Calu3 (cell line): ENCODE measurements around the gene PDE5A. TPM values are rescaled to one million over a fixed set of nuclear protein-coding genes. Genes with fewer than 3 reads are reported as not detected.

Source experiments
- BruUV-seq: library from RNA; stranded (reverse); fragments of 400-500 nt; replicated peaks from 2 replicates; lab custom pipeline; 2021; lab: Mats Ljungman, UMichigan
- CTCF ChIA-PET: fragments of 300-600 bp; sonication (Branson Sonifier 250); formaldehyde crosslinking; loops from one replicate; lab custom pipeline; 2022; ENCODE audit warnings: antibody characterized with exemption; lab: Charles Lee
- DNase-seq: peaks from one replicate; pipeline ENCODE4 v3.0.0; 2022
- H3K27ac Mint-ChIP-seq: one replicate; pipeline ENCODE4 v1.8.0; 2022; ENCODE audit warnings: mixed read lengths; ENCODE audit not compliant: unreplicated experiment
- H3K27me3 Mint-ChIP-seq: one replicate; pipeline ENCODE4 v1.8.0; 2022; ENCODE audit warnings: mixed read lengths; ENCODE audit not compliant: unreplicated experiment
- H3K36me3 Mint-ChIP-seq: one replicate; pipeline ENCODE4 v1.8.0; 2022; ENCODE audit warnings: mild to moderate bottlenecking, moderate library complexity, mixed read lengths; ENCODE audit not compliant: insufficient read depth, unreplicated experiment
- H3K4me1 Mint-ChIP-seq: one replicate; pipeline ENCODE4 v1.8.0; 2022; ENCODE audit warnings: mild to moderate bottlenecking, low read depth, mixed read lengths; ENCODE audit not compliant: unreplicated experiment
- H3K4me3 Mint-ChIP-seq: one replicate; pipeline ENCODE4 v1.8.0; 2022; ENCODE audit warnings: mild to moderate bottlenecking, low read depth, moderate library complexity, mixed read lengths; ENCODE audit not compliant: unreplicated experiment
- H3K9me3 Mint-ChIP-seq: one replicate; pipeline ENCODE4 v1.8.0; 2022; ENCODE audit warnings: low read depth, mixed read lengths; ENCODE audit not compliant: unreplicated experiment
- CTCF ChIP-seq: fragments of 200-600 bp; IDR thresholded peaks from one replicate; pipeline ENCODE4 v1.8.0; 2022; ENCODE audit warnings: antibody characterized with exemption; ENCODE audit not compliant: unreplicated experiment
- intact Hi-C: fragments of 100-400 bp; cut with micrococcal nuclease; formaldehyde crosslinking; loops from one replicate; pipeline ENCODE4 v1.10.0; 2022; ENCODE audit not compliant: unreplicated experiment
- total RNA-seq: library from RNA; stranded (reverse); gene quantifications from 2 replicates; pipeline ENCODE4 v1.2.3, GENCODE V29; 2022

PDE5A gene
- total RNA-seq, 1 experiment from 2014 or later, result 41.9 TPM

GRCh38 chr4:119632216-119632615, 3.6 kb upstream of the PDE5A start:
- Mint-ChIP-seq H3K36me3 (peaks cover 18% of the 10 kb centered on the region), H3K27ac (no peak overlapping the region), H3K9me3 (no peaks in the 10 kb centered on the region), H3K4me1 (peaks cover 8% of the 10 kb centered on the region), H3K27me3 (no peaks in the 10 kb centered on the region), H3K4me3 (no peak overlapping the region)
- no peak for DNase-seq
- CTCF ChIA-PET, result no interaction called here
- no TSS peak for BruUV-seq
- intact Hi-C loops, result loop anchor here (10.0 kb wide), 1 partner anchor 53 kb away; no protein-coding TSS in a partner anchor
- no peak for TF ChIP-seq CTCF

GRCh38 chr4:119629142-119629471, 503 bp upstream of the PDE5A start:
- DNase-seq, result no peak
- CTCF ChIA-PET, result interaction anchor here (0.8 to 1.8 kb wide), 13 partner anchors 35 to 427 kb away, joined by 3 to 15 read pairs (median 4); no protein-coding TSS in a partner anchor
- peak overlapping the region; percentile 98 for H3K4me3 Mint-ChIP-seq
- H3K27me3 Mint-ChIP-seq, result no peaks in the 10 kb centered on the region
- intact Hi-C loops, result loop anchor here (2.0 kb wide), 2 partner anchors 100 to 422 kb away; no protein-coding TSS in a partner anchor
- no peaks in the 10 kb centered on the region for H3K9me3 Mint-ChIP-seq
- peaks cover 29% of the 10 kb centered on the region for H3K36me3 Mint-ChIP-seq
- TF ChIP-seq CTCF, result no peak
- H3K27ac Mint-ChIP-seq, result peak overlapping the region; percentile 98
- H3K4me1 Mint-ChIP-seq, result peaks cover 8% of the 10 kb centered on the region
- no TSS peak for BruUV-seq

GRCh38 chr4:119627267-119628255, 1.0 kb downstream of the PDE5A start:
- Mint-ChIP-seq H3K36me3 (peaks cover 29% of the 10 kb centered on the region), H3K9me3 (no peaks in the 10 kb centered on the region), H3K27ac (peak overlapping the region; percentile 98), H3K4me1 (peaks cover 6% of the 10 kb centered on the region), H3K4me3 (peak overlapping the region; percentile 98), H3K27me3 (no peaks in the 10 kb centered on the region)
- TF ChIP-seq CTCF, result peak; percentile 33
- intact Hi-C loops, result loop anchor here (1.0 to 2.0 kb wide), 5 partner anchors 69 to 423 kb away; no protein-coding TSS in a partner anchor
- BruUV-seq, result no TSS peak
- DNase-seq, result peak; percentile 74
- CTCF ChIA-PET, result interaction anchor here (0.6 to 1.8 kb wide), 5 partner anchors 70 to 243 kb away, joined by 3 to 7 read pairs (median 4); no protein-coding TSS in a partner anchor

GRCh38 chr4:119626943-119627266, 1.7 kb downstream of the PDE5A start:
- no peak for DNase-seq
- H3K27ac Mint-ChIP-seq, result peak overlapping the region; percentile 98
- intact Hi-C loops, result loop anchor here (2.0 kb wide), 2 partner anchors 68 to 244 kb away; no protein-coding TSS in a partner anchor
- no peaks in the 10 kb centered on the region for H3K27me3 Mint-ChIP-seq
- BruUV-seq, result no TSS peak
- TF ChIP-seq CTCF, result no peak
- peak overlapping the region; percentile 98 for H3K4me3 Mint-ChIP-seq
- no peaks in the 10 kb centered on the region for H3K4me1 Mint-ChIP-seq
- peaks cover 29% of the 10 kb centered on the region for H3K36me3 Mint-ChIP-seq
- H3K9me3 Mint-ChIP-seq, result no peaks in the 10 kb centered on the region
- CTCF ChIA-PET, result interaction anchor here (0.6 to 1.6 kb wide), 3 partner anchors 100 to 243 kb away, joined by 3 to 4 read pairs (median 3); no protein-coding TSS in a partner anchor
